ENCODE results near the gene ELOF1. TPM values are rescaled to one million over a fixed set of nuclear protein-coding genes. Genes with fewer than 3 reads are reported as not detected.
"Not testable (repeated sequence)": the region's sequence is repeated elsewhere in the genome, so short reads cannot be mapped to it uniquely, and the experiment has no call there.

Gene ELOF1
- total RNA-seq, 1 donor from 2014 or later, result 78.8 TPM

- not testable (repeated sequence) for H3K4me3 ChIP-seq (ENCODE audit: insufficient read depth, low read depth, low read length); DNase-seq (ENCODE audit: low read depth); H3K4me2 ChIP-seq (ENCODE audit: low read length); H3K27me3 Mint-ChIP-seq (ENCODE audit: low read depth, unreplicated experiment); H3K36me3 Mint-ChIP-seq (ENCODE audit: low read depth, unreplicated experiment); H3K36me3 ChIP-seq (ENCODE audit: insufficient read depth, low read length); H3K79me2 ChIP-seq (ENCODE audit: insufficient read depth, low read length); H3K9ac ChIP-seq (ENCODE audit: low read length); H3K4me1 ChIP-seq (ENCODE audit: insufficient read depth, low read length); H3K9me3 ChIP-seq (ENCODE audit: insufficient read depth, low read depth, low read length); FAIRE-seq; H3K9me3 Mint-ChIP-seq (ENCODE audit: unreplicated experiment); H3K27ac ChIP-seq (ENCODE audit: low read depth, low read length); H3K4me3 Mint-ChIP-seq (ENCODE audit: unreplicated experiment); H4K20me1 ChIP-seq (ENCODE audit: insufficient read depth, low read length); H3K27ac Mint-ChIP-seq (ENCODE audit: unreplicated experiment); H2AFZ ChIP-seq (ENCODE audit: low read depth, low read length); H3K4me1 Mint-ChIP-seq (ENCODE audit: low read depth, unreplicated experiment); H3K27me3 ChIP-seq (ENCODE audit: insufficient read depth, low read length)
Observed at GRCh38 chr19:11573354-11573753, 14.3 kb upstream of the ELOF1 start.

- Mint-ChIP-seq H3K27me3 (ENCODE audit: low read depth, unreplicated experiment) (no peaks in the 10 kb centered on the region), H3K36me3 (ENCODE audit: low read depth, unreplicated experiment) (no peaks in the 10 kb centered on the region), H3K9me3 (ENCODE audit: unreplicated experiment) (no peaks in the 10 kb centered on the region), H3K27ac (ENCODE audit: unreplicated experiment) (no peak overlapping the region), H3K4me3 (ENCODE audit: unreplicated experiment) (no peak overlapping the region), H3K4me1 (ENCODE audit: low read depth, unreplicated experiment) (peaks cover 4% of the 10 kb centered on the region)
- TF ChIP-seq CTCF (IDR thresholded peaks at IDR 0.05; ENCODE audit: insufficient read depth, low read depth, low read length), result no peak
- TF ChIP-seq EZH2 (IDR thresholded peaks at IDR 0.05; ENCODE audit: insufficient read depth, low read length), result no peak
- no peak for FAIRE-seq
- Histone ChIP-seq H3K4me3 (ENCODE audit: insufficient read depth, low read depth, low read length) (no peak overlapping the region), H3K36me3 (ENCODE audit: insufficient read depth, low read length) (no peaks in the 10 kb centered on the region), H3K9me3 (ENCODE audit: insufficient read depth, low read depth, low read length) (no peaks in the 10 kb centered on the region), H4K20me1 (ENCODE audit: insufficient read depth, low read length) (no peaks in the 10 kb centered on the region), H2AFZ (ENCODE audit: low read depth, low read length) (no peak overlapping the region), H3K27me3 (ENCODE audit: insufficient read depth, low read length) (no peaks in the 10 kb centered on the region), H3K27ac (ENCODE audit: low read depth, low read length) (no peak overlapping the region), H3K79me2 (ENCODE audit: insufficient read depth, low read length) (no peaks in the 10 kb centered on the region), H3K4me1 (ENCODE audit: insufficient read depth, low read length) (peaks cover 4% of the 10 kb centered on the region), H3K4me2 (ENCODE audit: low read length) (no peak overlapping the region), H3K9ac (ENCODE audit: low read length) (no peak overlapping the region)
- DNase-seq (ENCODE audit: low read depth), result no peak
Observed at GRCh38 chr19:11570039-11570462, 11.0 kb upstream of the ELOF1 start.

GRCh38 chr19:11566164-11566563, 7.1 kb upstream of the ELOF1 start:
- Mint-ChIP-seq H3K4me3 (ENCODE audit: unreplicated experiment) (no peak overlapping the region), H3K36me3 (ENCODE audit: low read depth, unreplicated experiment) (no peaks in the 10 kb centered on the region), H3K27ac (ENCODE audit: unreplicated experiment) (no peak overlapping the region), H3K4me1 (ENCODE audit: low read depth, unreplicated experiment) (peaks cover 4% of the 10 kb centered on the region), H3K27me3 (ENCODE audit: low read depth, unreplicated experiment) (no peaks in the 10 kb centered on the region), H3K9me3 (ENCODE audit: unreplicated experiment) (no peaks in the 10 kb centered on the region)
- no peak for TF ChIP-seq EZH2 (IDR thresholded peaks at IDR 0.05; ENCODE audit: insufficient read depth, low read length)
- no peak for TF ChIP-seq CTCF (IDR thresholded peaks at IDR 0.05; ENCODE audit: insufficient read depth, low read depth, low read length)
- no peak overlapping the region for H2AFZ ChIP-seq (ENCODE audit: low read depth, low read length)
- H3K27ac ChIP-seq (ENCODE audit: low read depth, low read length), result no peak overlapping the region
- no peak overlapping the region for H3K4me3 ChIP-seq (ENCODE audit: insufficient read depth, low read depth, low read length)
- no peak overlapping the region for H3K4me2 ChIP-seq (ENCODE audit: low read length)
- H3K27me3 ChIP-seq (ENCODE audit: insufficient read depth, low read length), result no peaks in the 10 kb centered on the region
- DNase-seq (ENCODE audit: low read depth) (no peak), FAIRE-seq (no peak)
- H3K9ac ChIP-seq (ENCODE audit: low read length), result no peak overlapping the region
- no peaks in the 10 kb centered on the region for H3K79me2 ChIP-seq (ENCODE audit: insufficient read depth, low read length)
- H4K20me1 ChIP-seq (ENCODE audit: insufficient read depth, low read length), result no peaks in the 10 kb centered on the region
- no peaks in the 10 kb centered on the region for H3K36me3 ChIP-seq (ENCODE audit: insufficient read depth, low read length)
- H3K4me1 ChIP-seq (ENCODE audit: insufficient read depth, low read length), result peaks cover 4% of the 10 kb centered on the region
- no peaks in the 10 kb centered on the region for H3K9me3 ChIP-seq (ENCODE audit: insufficient read depth, low read depth, low read length)

GRCh38 chr19:11565649-11565980, 6.6 kb upstream of the ELOF1 start:
- H3K79me2 ChIP-seq (ENCODE audit: insufficient read depth, low read length); DNase-seq (ENCODE audit: low read depth); H2AFZ ChIP-seq (ENCODE audit: low read depth, low read length); H3K27me3 ChIP-seq (ENCODE audit: insufficient read depth, low read length); H3K9ac ChIP-seq (ENCODE audit: low read length); H3K4me3 Mint-ChIP-seq (ENCODE audit: unreplicated experiment); H3K4me3 ChIP-seq (ENCODE audit: insufficient read depth, low read depth, low read length); H3K9me3 Mint-ChIP-seq (ENCODE audit: unreplicated experiment); H3K4me1 ChIP-seq (ENCODE audit: insufficient read depth, low read length); H3K27ac Mint-ChIP-seq (ENCODE audit: unreplicated experiment); H3K4me1 Mint-ChIP-seq (ENCODE audit: low read depth, unreplicated experiment); FAIRE-seq; H3K36me3 ChIP-seq (ENCODE audit: insufficient read depth, low read length); H4K20me1 ChIP-seq (ENCODE audit: insufficient read depth, low read length); H3K4me2 ChIP-seq (ENCODE audit: low read length); H3K27ac ChIP-seq (ENCODE audit: low read depth, low read length); H3K9me3 ChIP-seq (ENCODE audit: insufficient read depth, low read depth, low read length); H3K36me3 Mint-ChIP-seq (ENCODE audit: low read depth, unreplicated experiment); H3K27me3 Mint-ChIP-seq (ENCODE audit: low read depth, unreplicated experiment): not testable (repeated sequence)

GRCh38 chr19:11564082-11564807, 5.2 kb upstream of the ELOF1 start:
- not testable (repeated sequence) for H3K4me1 ChIP-seq (ENCODE audit: insufficient read depth, low read length); H3K9ac ChIP-seq (ENCODE audit: low read length); H3K27me3 ChIP-seq (ENCODE audit: insufficient read depth, low read length); DNase-seq (ENCODE audit: low read depth); H4K20me1 ChIP-seq (ENCODE audit: insufficient read depth, low read length); H3K27ac Mint-ChIP-seq (ENCODE audit: unreplicated experiment); FAIRE-seq; H3K9me3 Mint-ChIP-seq (ENCODE audit: unreplicated experiment); H3K27me3 Mint-ChIP-seq (ENCODE audit: low read depth, unreplicated experiment); H3K36me3 Mint-ChIP-seq (ENCODE audit: low read depth, unreplicated experiment); H3K4me3 Mint-ChIP-seq (ENCODE audit: unreplicated experiment); H3K79me2 ChIP-seq (ENCODE audit: insufficient read depth, low read length); H3K4me3 ChIP-seq (ENCODE audit: insufficient read depth, low read depth, low read length); H2AFZ ChIP-seq (ENCODE audit: low read depth, low read length); H3K27ac ChIP-seq (ENCODE audit: low read depth, low read length); H3K4me2 ChIP-seq (ENCODE audit: low read length); H3K36me3 ChIP-seq (ENCODE audit: insufficient read depth, low read length); H3K9me3 ChIP-seq (ENCODE audit: insufficient read depth, low read depth, low read length)
- peaks cover 11% of the 10 kb centered on the region for H3K4me1 Mint-ChIP-seq (ENCODE audit: low read depth, unreplicated experiment)
